ENCODE measurements around the gene NTM.

NTM gene

DNA sequence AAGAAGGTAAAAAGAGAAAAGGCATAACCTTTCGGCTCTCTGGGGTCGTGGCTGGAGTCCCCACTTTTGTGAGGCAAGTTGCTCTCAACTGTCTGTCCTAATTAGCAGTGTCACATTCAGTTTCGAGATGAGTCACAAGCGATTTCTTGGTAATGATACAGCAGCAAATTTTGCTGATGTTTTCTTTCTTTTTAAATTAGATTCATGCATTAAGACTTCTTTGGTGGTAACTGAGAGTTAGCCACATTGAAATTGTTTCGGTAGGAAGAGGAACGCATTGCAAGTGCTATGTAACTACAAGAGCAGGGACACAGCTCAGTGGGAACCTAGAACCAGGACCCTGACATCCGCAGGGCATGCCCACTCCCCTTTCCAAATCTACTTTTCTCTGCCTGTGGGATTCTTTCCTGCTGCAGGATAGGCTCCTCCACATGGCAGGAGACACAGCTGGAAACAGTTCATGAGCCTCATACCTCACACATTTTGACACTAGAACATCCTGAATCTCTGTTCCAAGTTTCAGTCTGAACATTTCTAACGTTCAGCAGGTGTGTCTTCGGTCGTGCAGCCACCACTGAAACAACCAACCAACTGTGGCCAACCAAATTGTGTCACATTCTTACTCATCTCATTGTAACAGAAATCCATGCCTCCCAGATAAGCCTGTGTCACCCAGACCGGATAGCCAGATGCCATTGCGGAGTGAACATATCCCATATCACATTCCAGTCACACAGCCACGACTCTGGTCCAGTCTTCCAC lies 987.6 kb downstream of the NTM start:
- WGBS, 2 donors (ENCODE audit: extremely low coverage in 2 of 2, insufficient read length in 2 of 2, insufficient replicate concordance in 1 of 2), result no CpG with 5 or more reads among the region's 13 CpGs
- H3K27me3 ChIP-seq (ENCODE audit: control insufficient read depth in 3 of 3, insufficient read depth in 3 of 3, low read depth in 1 of 3, low read length in 3 of 3), result no peaks in the 10 kb centered on the region

DNA sequence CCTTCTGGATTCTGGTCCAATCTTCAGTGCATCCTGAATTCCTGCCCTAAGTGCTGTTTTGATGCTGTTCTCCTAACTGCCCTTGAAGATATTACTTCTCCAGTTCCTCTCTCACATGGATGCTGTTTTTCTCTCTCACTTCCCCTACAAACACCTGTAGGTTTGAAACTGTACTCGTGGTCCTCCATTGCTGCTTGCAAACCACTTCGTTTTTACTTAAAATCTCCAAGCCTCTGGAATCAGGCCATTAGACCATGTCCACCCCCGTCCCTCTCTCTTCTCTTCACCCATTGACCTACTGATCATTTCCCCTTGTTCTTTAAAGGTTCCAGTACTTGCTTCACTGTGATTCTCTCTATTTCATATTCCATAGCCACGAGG lies 988.1 kb downstream of the NTM start:
- Histone ChIP-seq H3K4me1 (ENCODE audit: control insufficient read depth in 2 of 2, insufficient read depth in 1 of 2, low read depth in 1 of 2, low read length in 2 of 2) (peaks cover 0 to 3% of the 10 kb centered on the region in 2 donors), H3K9me3 (replicated peaks in 1 of 2; ENCODE audit: control insufficient read depth in 2 of 2, insufficient read depth in 1 of 2, low read depth in 1 of 2, low read length in 2 of 2) (peaks cover 0 to 2% of the 10 kb centered on the region in 2 donors), H3K4me2 (ENCODE audit: insufficient read depth, low read length, poor library complexity, severe bottlenecking) (no peak overlapping the region), H2BK5ac (ENCODE audit: low read length) (no peak overlapping the region), H3K27ac (replicated peaks; ENCODE audit: low read length) (no peak overlapping the region), H3K9ac (ENCODE audit: low read depth, low read length, poor library complexity) (no peak overlapping the region), H3K4ac (ENCODE audit: low read length) (no peak overlapping the region), H4K8ac (ENCODE audit: low read depth, low read length) (no peak overlapping the region), H3K36me3 (replicated peaks in 1 of 2; ENCODE audit: control insufficient read depth in 2 of 2, insufficient read depth in 2 of 2, low read length in 2 of 2) (no peaks in the 10 kb centered on the region), H2BK15ac (ENCODE audit: low read length) (no peak overlapping the region), H4K91ac (ENCODE audit: low read depth, low read length, poor library complexity) (no peak overlapping the region), H3K27me3 (ENCODE audit: control insufficient read depth in 3 of 3, insufficient read depth in 3 of 3, low read depth in 1 of 3, low read length in 3 of 3) (no peaks in the 10 kb centered on the region), H2AK5ac (ENCODE audit: low read depth, low read length) (no peak overlapping the region), H2BK12ac (ENCODE audit: low read length) (no peak overlapping the region), H2AFZ (ENCODE audit: low read length) (no peak overlapping the region), H3K79me1 (ENCODE audit: low read depth, low read length) (no peaks in the 10 kb centered on the region), H3K14ac (ENCODE audit: low read length) (no peak overlapping the region), H3K18ac (ENCODE audit: low read length) (no peak overlapping the region), H3K4me3 (ENCODE audit: low read length in 2 of 2) (no peak overlapping the region), H2BK120ac (ENCODE audit: low read depth, low read length) (no peak overlapping the region), H3K23ac (ENCODE audit: low read depth, low read length, poor library complexity) (no peak overlapping the region)
- no peak for DNase-seq (ENCODE audit: low spot score)
- WGBS, 2 donors (ENCODE audit: extremely low coverage in 2 of 2, insufficient read length in 2 of 2, insufficient replicate concordance in 1 of 2), result no CpG with 5 or more reads among the region's 4 CpGs

More for the DNA sequence above, 987.6 kb downstream of the NTM start:
- H2AFZ ChIP-seq (ENCODE audit: low read length), result no peak overlapping the region
- H3K14ac ChIP-seq (ENCODE audit: low read length), result no peak overlapping the region
- H3K23ac ChIP-seq (ENCODE audit: low read depth, low read length, poor library complexity), result no peak overlapping the region
- no peak overlapping the region for H2BK120ac ChIP-seq (ENCODE audit: low read depth, low read length)
- H3K36me3 ChIP-seq (replicated peaks in 1 of 2; ENCODE audit: control insufficient read depth in 2 of 2, insufficient read depth in 2 of 2, low read length in 2 of 2), result no peaks in the 10 kb centered on the region
- peaks cover 0 to 3% of the 10 kb centered on the region in 2 donors for H3K4me1 ChIP-seq (ENCODE audit: control insufficient read depth in 2 of 2, insufficient read depth in 1 of 2, low read depth in 1 of 2, low read length in 2 of 2)
- no peak overlapping the region for H2BK12ac ChIP-seq (ENCODE audit: low read length)
- DNase-seq (ENCODE audit: low spot score), result no peak
- H3K4me3 ChIP-seq (ENCODE audit: low read length in 2 of 2), result no peak overlapping the region
- no peak overlapping the region for H3K18ac ChIP-seq (ENCODE audit: low read length)
- no peak overlapping the region for H2BK15ac ChIP-seq (ENCODE audit: low read length)
- H3K9ac ChIP-seq (ENCODE audit: low read depth, low read length, poor library complexity), result no peak overlapping the region
- H3K27ac ChIP-seq (replicated peaks; ENCODE audit: low read length), result no peak overlapping the region
- H2BK5ac ChIP-seq (ENCODE audit: low read length), result no peak overlapping the region
- H4K8ac ChIP-seq (ENCODE audit: low read depth, low read length), result no peak overlapping the region
- H3K4me2 ChIP-seq (ENCODE audit: insufficient read depth, low read length, poor library complexity, severe bottlenecking), result no peak overlapping the region
- no peak overlapping the region for H2AK5ac ChIP-seq (ENCODE audit: low read depth, low read length)
- H3K4ac ChIP-seq (ENCODE audit: low read length), result no peak overlapping the region
- H3K79me1 ChIP-seq (ENCODE audit: low read depth, low read length), result no peaks in the 10 kb centered on the region
- H4K91ac ChIP-seq (ENCODE audit: low read depth, low read length, poor library complexity), result no peak overlapping the region
- H3K9me3 ChIP-seq (replicated peaks in 1 of 2; ENCODE audit: control insufficient read depth in 2 of 2, insufficient read depth in 1 of 2, low read depth in 1 of 2, low read length in 2 of 2), result peaks cover 0 to 2% of the 10 kb centered on the region in 2 donors

DNA sequence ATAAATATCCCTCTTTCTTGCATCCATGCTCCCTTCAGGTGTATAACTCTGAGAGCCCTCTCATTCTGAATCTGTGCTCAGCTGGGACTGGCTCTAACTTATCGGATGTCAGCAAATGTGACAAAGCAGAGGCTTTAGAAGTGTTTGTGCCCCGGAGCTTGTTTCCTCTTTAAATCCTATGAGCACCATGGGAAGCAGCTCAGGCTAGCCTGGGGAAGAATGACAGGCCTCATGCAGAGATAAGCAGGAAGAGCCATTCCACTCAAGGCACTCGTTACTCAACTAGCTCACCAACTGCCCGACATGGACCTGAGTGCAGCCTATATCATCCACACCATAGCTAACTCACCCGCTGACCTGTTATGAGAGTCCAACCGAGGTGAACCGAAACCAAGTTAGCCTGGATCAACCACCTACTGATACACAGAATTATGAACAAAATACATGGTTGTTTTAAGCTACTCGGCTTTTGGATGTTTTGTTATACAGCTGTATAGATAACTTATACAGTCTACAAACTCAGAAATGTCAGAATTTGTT lies 990.7 kb downstream of the NTM start:
- Histone ChIP-seq H2BK12ac (ENCODE audit: low read length) (no peak overlapping the region), H3K23ac (ENCODE audit: low read depth, low read length, poor library complexity) (no peak overlapping the region), H3K27ac (replicated peaks; ENCODE audit: low read length) (no peak overlapping the region), H3K9ac (ENCODE audit: low read depth, low read length, poor library complexity) (no peak overlapping the region), H3K79me1 (ENCODE audit: low read depth, low read length) (no peaks in the 10 kb centered on the region), H2AFZ (ENCODE audit: low read length) (no peak overlapping the region), H3K14ac (ENCODE audit: low read length) (no peak overlapping the region), H3K18ac (ENCODE audit: low read length) (no peak overlapping the region), H3K4me1 (ENCODE audit: control insufficient read depth in 2 of 2, insufficient read depth in 1 of 2, low read depth in 1 of 2, low read length in 2 of 2) (peaks cover 0 to 3% of the 10 kb centered on the region in 2 donors), H3K9me3 (replicated peaks in 1 of 2; ENCODE audit: control insufficient read depth in 2 of 2, insufficient read depth in 1 of 2, low read depth in 1 of 2, low read length in 2 of 2) (peaks cover 0 to 2% of the 10 kb centered on the region in 2 donors), H3K27me3 (ENCODE audit: control insufficient read depth in 3 of 3, insufficient read depth in 3 of 3, low read depth in 1 of 3, low read length in 3 of 3) (no peaks in the 10 kb centered on the region), H4K8ac (ENCODE audit: low read depth, low read length) (no peak overlapping the region), H3K36me3 (replicated peaks in 1 of 2; ENCODE audit: control insufficient read depth in 2 of 2, insufficient read depth in 2 of 2, low read length in 2 of 2) (no peaks in the 10 kb centered on the region), H2BK120ac (ENCODE audit: low read depth, low read length) (no peak overlapping the region), H3K4me2 (ENCODE audit: insufficient read depth, low read length, poor library complexity, severe bottlenecking) (no peak overlapping the region), H3K4me3 (ENCODE audit: low read length in 2 of 2) (no peak overlapping the region), H2AK5ac (ENCODE audit: low read depth, low read length) (no peak overlapping the region), H3K4ac (ENCODE audit: low read length) (no peak overlapping the region), H2BK15ac (ENCODE audit: low read length) (no peak overlapping the region), H4K91ac (ENCODE audit: low read depth, low read length, poor library complexity) (no peak overlapping the region), H2BK5ac (ENCODE audit: low read length) (no peak overlapping the region)
- WGBS, 2 donors (ENCODE audit: extremely low coverage in 2 of 2, insufficient read length in 2 of 2, insufficient replicate concordance in 1 of 2), result no CpG with 5 or more reads among the region's 8 CpGs
- no peak for DNase-seq (ENCODE audit: low spot score)

DNA sequence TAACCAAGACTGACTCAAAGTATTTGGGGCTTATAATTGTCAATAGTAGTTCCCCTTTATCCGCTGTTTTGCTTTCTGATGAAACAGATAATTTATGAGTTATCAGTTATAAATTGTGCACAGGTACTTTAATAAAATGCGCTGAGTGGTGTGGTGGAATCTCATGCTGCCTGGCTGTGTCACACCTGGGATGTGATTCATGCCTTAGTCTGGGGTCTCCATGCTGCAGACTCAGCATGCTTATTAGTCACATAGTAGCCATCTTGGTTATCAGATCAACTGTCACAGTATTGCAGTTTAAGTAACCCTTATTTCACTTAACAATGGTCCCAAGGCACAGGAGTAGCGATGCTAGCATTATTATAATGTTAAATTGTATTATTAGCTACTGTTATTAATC lies 995.2 kb downstream of the NTM start:
- H3K27me3 ChIP-seq (ENCODE audit: control insufficient read depth in 3 of 3, insufficient read depth in 3 of 3, low read depth in 1 of 3, low read length in 3 of 3), result no peaks in the 10 kb centered on the region
- H3K36me3 ChIP-seq (replicated peaks in 1 of 2; ENCODE audit: control insufficient read depth in 2 of 2, insufficient read depth in 2 of 2, low read length in 2 of 2), result no peaks in the 10 kb centered on the region
- H2BK120ac ChIP-seq (ENCODE audit: low read depth, low read length), result no peak overlapping the region
- H3K27ac ChIP-seq (replicated peaks; ENCODE audit: low read length), result no peak overlapping the region
- no peaks in the 10 kb centered on the region for H3K79me1 ChIP-seq (ENCODE audit: low read depth, low read length)
- no CpG with 5 or more reads among the region's 3 CpGs for WGBS, 2 donors (ENCODE audit: extremely low coverage in 2 of 2, insufficient read length in 2 of 2, insufficient replicate concordance in 1 of 2)
- no peak overlapping the region for H2AFZ ChIP-seq (ENCODE audit: low read length)
- no peak overlapping the region for H4K91ac ChIP-seq (ENCODE audit: low read depth, low read length, poor library complexity)
- no peak overlapping the region for H3K18ac ChIP-seq (ENCODE audit: low read length)
- H4K8ac ChIP-seq (ENCODE audit: low read depth, low read length), result no peak overlapping the region
- H3K4me1 ChIP-seq (ENCODE audit: control insufficient read depth in 2 of 2, insufficient read depth in 1 of 2, low read depth in 1 of 2, low read length in 2 of 2), result no peaks in the 10 kb centered on the region
- no peak overlapping the region for H3K14ac ChIP-seq (ENCODE audit: low read length)
- H3K9me3 ChIP-seq (replicated peaks in 1 of 2; ENCODE audit: control insufficient read depth in 2 of 2, insufficient read depth in 1 of 2, low read depth in 1 of 2, low read length in 2 of 2), result peaks cover 0 to 3% of the 10 kb centered on the region in 2 donors
- H2BK12ac ChIP-seq (ENCODE audit: low read length), result no peak overlapping the region
- no peak for DNase-seq (ENCODE audit: low spot score)
- no peak overlapping the region for H2AK5ac ChIP-seq (ENCODE audit: low read depth, low read length)
- no peak overlapping the region for H2BK15ac ChIP-seq (ENCODE audit: low read length)
- no peak overlapping the region for H3K23ac ChIP-seq (ENCODE audit: low read depth, low read length, poor library complexity)
- no peak overlapping the region for H3K4me2 ChIP-seq (ENCODE audit: insufficient read depth, low read length, poor library complexity, severe bottlenecking)
- H3K4ac ChIP-seq (ENCODE audit: low read length), result no peak overlapping the region
- H3K9ac ChIP-seq (ENCODE audit: low read depth, low read length, poor library complexity), result no peak overlapping the region
- no peak overlapping the region for H2BK5ac ChIP-seq (ENCODE audit: low read length)
- no peak overlapping the region for H3K4me3 ChIP-seq (ENCODE audit: low read length in 2 of 2)

All from neuronal stem cell (in vitro differentiated cells).